Suprapubic skin (tissue), 4 donors: ENCODE results near the gene FITM2.

Experiments
- POLR2A ChIP-seq, 2 donors: fragments of 450-650 bp; IDR thresholded peaks; one replicate each; pipeline ENCODE4 v1.6.1; 2017; ENCODE audit warnings: antibody characterized with exemption in 2 of 2, mild to moderate bottlenecking in 2 of 2, moderate library complexity in 2 of 2
- POLR2AphosphoS5 ChIP-seq, 3 donors: sonication (generic); formaldehyde crosslinking; IDR thresholded peaks; one replicate each; pipeline ENCODE4 v1.6.1; 2017; ENCODE audit warnings: antibody characterized with exemption in 3 of 3

GRCh38 chr20:44302026-44302669 lies 8.9 kb downstream of the FITM2 start:
- TF ChIP-seq POLR2A (IDR thresholded peaks at IDR 0.05) (no peak), POLR2AphosphoS5 (IDR thresholded peaks at IDR 0.05) (no peak)
